Measurements from ENCODE around the gene VAMP1.

- TF ChIP-seq NAIF1 (CRISPR knock-in tag; IDR thresholded peaks at IDR 0.05; ENCODE audit: borderline replicate concordance), result no peak
- TF ChIP-seq CAMTA2 (CRISPR knock-in tag; IDR thresholded peaks at IDR 0.05; ENCODE audit: borderline replicate concordance), result no peak
- no peak for TF ChIP-seq SIX1 (CRISPR knock-in tag; IDR thresholded peaks at IDR 0.05; ENCODE audit: borderline replicate concordance)
- no peak for TF ChIP-seq HNF4A (CRISPR knock-in tag; IDR thresholded peaks at IDR 0.05)
Observed at GRCh38 chr12:6468283-6468575, 2.2 kb downstream of the VAMP1 start.
